ENCODE results near the gene RXRB. TPM values are rescaled to one million over a fixed set of nuclear protein-coding genes. Genes with fewer than 3 reads are reported as not detected.
"Not testable (repeated sequence)": the region's sequence is repeated elsewhere in the genome, so short reads cannot be mapped to it uniquely, and the experiment has no call there.

Gene RXRB
- total and polyA plus RNA-seq, 2 of the 13 experiments (the other 11 are each of a cell fraction or from before 2014, with no cell fraction given), result 26.7 to 55.7 TPM

GRCh38 chr6:33235221-33235634 lies 34.8 kb upstream of the RXRB start:
- FAIRE-seq (no peak), ATAC-seq (no peak), DNase-seq (ENCODE audit: low spot score) (no peak)
- Histone ChIP-seq H4K20me1 (ENCODE audit: insufficient read depth, low read length) (no peaks in the 10 kb centered on the region), H3K36me3 (replicated peaks in 1 of 2; ENCODE audit: control insufficient read depth in 1 of 2, insufficient read depth in 2 of 2, low read length in 2 of 2) (no peaks in the 10 kb centered on the region), H3K9me3 (ENCODE audit: low read length) (no peaks in the 10 kb centered on the region), H2AFZ (ENCODE audit: low read length) (no peak overlapping the region), H3K9ac (ENCODE audit: insufficient read depth, low read depth, low read length) (no peak overlapping the region), H3K79me2 (ENCODE audit: insufficient read depth, low read length) (no peaks in the 10 kb centered on the region), H3K4me3 (replicated peaks in 1 of 3; ENCODE audit: insufficient read depth in 1 of 3, low read depth in 2 of 3, low read length in 3 of 3) (no peak overlapping the region), H3K4me1 (ENCODE audit: insufficient read depth, low read length) (no peaks in the 10 kb centered on the region), H3K4me2 (ENCODE audit: low read depth, low read length) (no peak overlapping the region), H3K27me3 (ENCODE audit: control insufficient read depth in 1 of 2, insufficient read depth in 2 of 2, low read length in 2 of 2) (peaks cover 2 to 39% of the 10 kb centered on the region in 2 experiments; a peak in 4 of 5 replicates), H3K27ac (ENCODE audit: extremely low read length, insufficient read depth, low read length) (no peak overlapping the region)
- ChIA-PET POLR2A (interaction anchor here (1.6 kb wide), 1 partner anchor 14 kb away, joined by 6 read pairs; no protein-coding TSS in a partner anchor), CTCF (ENCODE audit: low intra/inter-chr PET ratio, low total read pairs) (no interaction called here)
- intact Hi-C loops (cut with micrococcal nuclease; ENCODE audit: unreplicated experiment), result no loop called here
- no TSS peak for BruUV-seq (replicated peaks)
- TF ChIP-seq ZNF343 (CRISPR knock-in tag; IDR thresholded peaks at IDR 0.05) (no peak), KDM3A (CRISPR knock-in tag; IDR thresholded peaks at IDR 0.05; ENCODE audit: low read depth) (no peak), HDAC1 (CRISPR knock-in tag; IDR thresholded peaks at IDR 0.05) (no peak), TIGD3 (CRISPR knock-in tag; IDR thresholded peaks at IDR 0.05; ENCODE audit: borderline replicate concordance) (no peak), ZNF761 (CRISPR knock-in tag; conservative IDR thresholded peaks at IDR 0.05) (no peak), ZNF205 (CRISPR knock-in tag; IDR thresholded peaks at IDR 0.05) (no peak), RERE (CRISPR knock-in tag; IDR thresholded peaks at IDR 0.05; ENCODE audit: low read depth) (no peak), ZSCAN29 (CRISPR knock-in tag; conservative IDR thresholded peaks at IDR 0.05) (no peak), HNRNPH1 (optimal IDR thresholded peaks at IDR 0.05; ENCODE audit: low read depth, low read length) (no peak), NAIF1 (CRISPR knock-in tag; IDR thresholded peaks at IDR 0.05; ENCODE audit: borderline replicate concordance) (no peak), JUND (CRISPR knock-in tag; IDR thresholded peaks at IDR 0.05) (no peak), JDP2 (CRISPR knock-in tag; IDR thresholded peaks at IDR 0.05; ENCODE audit: borderline replicate concordance) (no peak), SOX6 (IDR thresholded peaks at IDR 0.05) (no peak), SOX6 (CRISPR knock-in tag; IDR thresholded peaks at IDR 0.05) (no peak)
- in situ Hi-C loops (cut with HindIII; ENCODE audit: extremely low pct_ligation_motif_present, low pct_unique_long_range_greater_than_20kb), result no loop called here
- WGBS (ENCODE audit: low lambda C conversion rate), result 6% methylated on average over 6 of the region's 6 CpGs

GRCh38 chr6:33226503-33227120 lies 26.1 kb upstream of the RXRB start:
- H3K27me3 ChIP-seq (ENCODE audit: control insufficient read depth in 1 of 2, insufficient read depth in 2 of 2, low read length in 2 of 2); POLR2A ChIA-PET; H4K20me1 ChIP-seq (ENCODE audit: insufficient read depth, low read length); ATAC-seq; FAIRE-seq; H3K4me1 ChIP-seq (ENCODE audit: insufficient read depth, low read length); H3K9me3 ChIP-seq (ENCODE audit: low read length); H3K9ac ChIP-seq (ENCODE audit: insufficient read depth, low read depth, low read length); in situ Hi-C loops (cut with HindIII; ENCODE audit: extremely low pct_ligation_motif_present, low pct_unique_long_range_greater_than_20kb); H2AFZ ChIP-seq (ENCODE audit: low read length); intact Hi-C loops (cut with micrococcal nuclease; ENCODE audit: unreplicated experiment); CTCF ChIA-PET (ENCODE audit: low intra/inter-chr PET ratio, low total read pairs); DNase-seq (ENCODE audit: low spot score); H3K27ac ChIP-seq (ENCODE audit: extremely low read length, insufficient read depth, low read length); H3K4me3 ChIP-seq (replicated peaks in 1 of 3; ENCODE audit: insufficient read depth in 1 of 3, low read depth in 2 of 3, low read length in 3 of 3); BruUV-seq (replicated peaks); H3K36me3 ChIP-seq (replicated peaks in 1 of 2; ENCODE audit: control insufficient read depth in 1 of 2, insufficient read depth in 2 of 2, low read length in 2 of 2); H3K4me2 ChIP-seq (ENCODE audit: low read depth, low read length); H3K79me2 ChIP-seq (ENCODE audit: insufficient read depth, low read length): not testable (repeated sequence)
- WGBS (ENCODE audit: low lambda C conversion rate), result 37% methylated on average over 14 of the region's 14 CpGs
